K562 (cell line): ENCODE results near the gene ST6GALNAC1. TPM values are rescaled to one million over a fixed set of nuclear protein-coding genes. Genes with fewer than 3 reads are reported as not detected.

Experiments
- BHLHE40 ChIP-seq: IDR thresholded peaks from 2 replicates; pipeline ENCODE4 v1.6.1; 2011; ENCODE audit warnings: low read length, improper control_type of control experiment
- HDGF ChIP-seq: fragments of 450-650 bp; IDR thresholded peaks from 2 replicates; pipeline ENCODE4 v1.6.1; 2016
- HMG20A ChIP-seq: fragments of 450-650 bp; formaldehyde crosslinking; conservative IDR thresholded peaks from 2 replicates; pipeline ENCODE4 v1.4.0; 2020; ENCODE audit warnings: mild to moderate bottlenecking, mixed read lengths
- JUND ChIP-seq, 2 experiments: IDR thresholded peaks; 2 replicates in 1 of 2; 3 replicates in 1 of 2; pipeline ENCODE4 v1.6.1; 2011; ENCODE audit warnings: borderline replicate concordance in 2 of 2, low read depth in 2 of 2, low read length in 2 of 2, improper control_type of control experiment in 1 of 2, missing biosample characterization in 1 of 2, missing genetic modification characterization in 1 of 2, missing genetic modification reagents in 1 of 2
- KDM2B ChIP-seq: fragments of 250-450 bp; sonication (Bioruptor Pico); IDR thresholded peaks from 2 replicates; pipeline ENCODE4 v1.8.0; 2021; ENCODE audit warnings: mild to moderate bottlenecking, moderate library complexity
- L3MBTL2 ChIP-seq: fragments of 450-650 bp; IDR thresholded peaks from 2 replicates; pipeline ENCODE4 v1.6.1; 2016; ENCODE audit warnings: mild to moderate bottlenecking, moderate library complexity
- MAFK ChIP-seq: IDR thresholded peaks from 2 replicates; pipeline ENCODE4 v1.6.1; 2011; ENCODE audit warnings: low read length, improper control_type of control experiment
- MYC ChIP-seq, 2 experiments: fragments of 250-450 bp in 1 of 2; sonication (Bioruptor Pico) in 1 of 2; IDR thresholded peaks; 2 replicates each; pipeline versions ENCODE4 v1.5.1 to v1.6.1; 2012 to 2021; ENCODE audit warnings: low read depth in 2 of 2, borderline replicate concordance in 1 of 2, improper control_type of control experiment in 1 of 2, low read length in 1 of 2, mild to moderate bottlenecking in 1 of 2, moderate library complexity in 1 of 2
- NRF1 ChIP-seq, 2 experiments: fragments of 450-650 bp; IDR thresholded peaks in 1 of 2; conservative IDR thresholded peaks in 1 of 2; 2 replicates each; pipeline ENCODE4 v1.6.1; 2014; ENCODE audit warnings: mild to moderate bottlenecking in 2 of 2
- POLR2AphosphoS5 ChIP-seq: IDR thresholded peaks from 2 replicates; pipeline ENCODE4 v1.6.1; 2011; ENCODE audit warnings: mild to moderate bottlenecking, low read depth, low read length, moderate library complexity; ENCODE audit not compliant: control insufficient read depth, insufficient read depth
- U2AF1 ChIP-seq: fragments of 200-400 bp; formaldehyde crosslinking; optimal IDR thresholded peaks from 2 replicates; pipeline ENCODE3; 2017; ENCODE audit warnings: mild to moderate bottlenecking, low read depth, low read length, moderate library complexity
- ZNF444 ChIP-seq: fragments of 250-450 bp; sonication (Bioruptor Pico); IDR thresholded peaks from 2 replicates; pipeline ENCODE4 v1.4.0; 2020; ENCODE audit warnings: mild to moderate bottlenecking, moderate library complexity
- ZNF766 ChIP-seq: fragments of 200-800 bp; sonication (Bioruptor generic); conservative IDR thresholded peaks from 2 replicates; pipeline ENCODE4 v1.6.1; 2016; ENCODE audit warnings: missing genetic modification characterization, missing compliant biosample characterization
- polyA plus RNA-seq, 8 experiments: library from polyadenylated mRNA; depleted of rRNA in 4 of 8; stranded (reverse) in 5 of 8; unstranded in 3 of 8; fragments of >200 nt; fragmentation: Nextera tagmentation in 2 of 8; fragmentation: Illumina TruSeq in 1 of 8; extraction: Ambion mirVana in 2 of 8; extraction: Trizol in 1 of 8; gene quantifications; 2 replicates each; pipeline versions ENCODE4 v1.2.1 to v1.2.3, GENCODE V29; 2011 to 2014; ENCODE audit warnings: inconsistent platforms in 1 of 8, missing spikeins in 1 of 8
- total RNA-seq, 7 experiments: library from RNA; depleted of rRNA in 6 of 7; stranded (reverse); fragments of >200 nt in 6 of 7; fragmentation: Illumina TruSeq in 2 of 7; extraction: Trizol in 2 of 7; gene quantifications; 2 replicates each; pipeline versions ENCODE4 v1.2.1 to v1.2.3, GENCODE V29; 2011 to 2021; ENCODE audit warnings: low replicate concordance in 1 of 7

Gene ST6GALNAC1
- total and polyA plus RNA-seq, 9 of the 15 experiments (the other 6 are each of a cell fraction or from before 2014, with no cell fraction given), result 20.6 to 68.4 (median 50.5) TPM

DNA sequence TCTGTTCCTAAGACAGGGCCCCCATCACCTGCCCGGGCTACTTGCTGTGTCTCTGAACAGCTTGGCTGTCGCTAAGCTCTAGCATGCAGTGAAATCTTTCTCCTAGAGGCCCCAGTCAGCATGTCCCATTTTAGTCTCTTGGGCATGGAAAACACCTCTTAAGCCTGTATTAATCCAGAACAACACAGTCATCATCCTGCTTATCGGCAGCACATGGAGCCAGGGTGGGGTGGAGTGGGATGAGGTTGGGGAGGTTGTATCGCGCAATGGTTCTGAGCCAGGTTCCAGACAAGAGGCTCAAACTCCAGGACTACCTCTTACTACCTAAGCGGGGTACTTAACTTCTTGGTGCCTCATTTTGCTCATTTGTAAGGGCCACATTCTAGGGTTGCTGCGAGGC, 65.7 kb downstream of the ST6GALNAC1 start (continued):
- TF ChIP-seq NRF1 (conservative IDR thresholded peaks at IDR 0.05 in 1 of 2, IDR thresholded peaks at IDR 0.05 in 1 of 2) (peak in 1 of 2 experiments; percentile 25; a peak in 2 of 4 replicates), MAFK (peak; percentile 8; the same call in 1 of the 2 replicates), ZNF444 (CRISPR knock-in tag) (no peak), U2AF1 (no peak), JUND (IDR thresholded peaks at IDR 0.05; ENCODE audit: borderline replicate concordance, low read depth, low read length) (peak; percentile 55; the same call in 1 of the 2 replicates), JUND (tag; IDR thresholded peaks at IDR 0.05; ENCODE audit: borderline replicate concordance, low read depth, low read length) (no peak; the same call in 2 of the 3 replicates), HDGF (no peak), L3MBTL2 (peak; percentile 53; the same call in 1 of the 2 replicates), KDM2B (no peak), POLR2AphosphoS5 (peak; percentile 49), BHLHE40 (peak; percentile 39; the same call in 1 of the 2 replicates), HMG20A (CRISPR knock-in tag) (no peak), MYC (IDR thresholded peaks at IDR 0.05; ENCODE audit: low read depth, low read length) (peak; percentile 72), MYC (CRISPR knock-in tag; IDR thresholded peaks at IDR 0.05; ENCODE audit: borderline replicate concordance, low read depth) (no peak), ZNF766 (CRISPR knock-in tag) (no peak)
